ENCODE data around the gene TSPAN4.

TSPAN4 gene

GRCh38 chr11:847876-848275 lies 5.2 kb downstream of the TSPAN4 start:
- no peak for DNase-seq (ENCODE audit: low read depth in 2 of 2)
- H3K4me3 ChIP-seq (replicated peaks in 1 of 2; ENCODE audit: low read depth in 2 of 2, low read length in 2 of 2): no peak overlapping the region
- TF ChIP-seq CTCF (IDR thresholded peaks at IDR 0.05; ENCODE audit: low read depth, low read length): no peak

- peak in 1 of 2 donors; percentile 54 for DNase-seq (ENCODE audit: low read depth in 2 of 2)
- no peak overlapping the region for H3K4me3 ChIP-seq (replicated peaks in 1 of 2; ENCODE audit: low read depth in 2 of 2, low read length in 2 of 2)
- peak; percentile 96 for TF ChIP-seq CTCF (IDR thresholded peaks at IDR 0.05; ENCODE audit: low read depth, low read length)
Measured at GRCh38 chr11:848380-848931, 5.8 kb downstream of the TSPAN4 start.

- DNase-seq (ENCODE audit: low read depth in 2 of 2): no peak
- no peak for TF ChIP-seq CTCF (IDR thresholded peaks at IDR 0.05; ENCODE audit: low read depth, low read length)
- H3K4me3 ChIP-seq (replicated peaks in 1 of 2; ENCODE audit: low read depth in 2 of 2, low read length in 2 of 2): peak overlapping the region in 1 of 2 donors; percentile 41
Measured at GRCh38 chr11:849104-849824, 6.6 kb downstream of the TSPAN4 start.

GRCh38 chr11:849951-850774 lies 7.5 kb downstream of the TSPAN4 start:
- no peak for DNase-seq (ENCODE audit: low read depth in 2 of 2)
- H3K4me3 ChIP-seq (replicated peaks in 1 of 2; ENCODE audit: low read depth in 2 of 2, low read length in 2 of 2): peak overlapping the region in 1 of 2 donors; percentile 47
- no peak for TF ChIP-seq CTCF (IDR thresholded peaks at IDR 0.05; ENCODE audit: low read depth, low read length)

- H3K4me3 ChIP-seq (replicated peaks in 1 of 2; ENCODE audit: low read depth in 2 of 2, low read length in 2 of 2): peak overlapping the region in 1 of 2 donors; percentile 47
Measured at GRCh38 chr11:850775-851763, 8.4 kb downstream of the TSPAN4 start.

More at GRCh38 chr11:850775-851763, 8.4 kb downstream of the TSPAN4 start:
- TF ChIP-seq CTCF (IDR thresholded peaks at IDR 0.05; ENCODE audit: low read depth, low read length): no peak
- DNase-seq (ENCODE audit: low read depth in 2 of 2): no peak
